ENCODE results near the gene COX8C. TPM values are rescaled to one million over a fixed set of nuclear protein-coding genes. Genes with fewer than 3 reads are reported as not detected.

The COX8C gene
- polyA plus RNA-seq, 1 donor from 2014 or later = not detected

GRCh38 chr14:93306812-93307211 is 40.2 kb upstream of the COX8C start:
- H4K20me1 ChIP-seq (ENCODE audit: insufficient read depth) = no peaks in the 10 kb centered on the region
- no peak overlapping the region for H3K4me3 ChIP-seq (ENCODE audit: low read length)
- no peaks in the 10 kb centered on the region for H3F3A ChIP-seq (ENCODE audit: insufficient read depth, low read length, poor library complexity, severe bottlenecking)
- no peaks in the 10 kb centered on the region for H3K36me3 ChIP-seq (ENCODE audit: insufficient read depth, low read length)
- no peak overlapping the region for H3K27ac ChIP-seq (ENCODE audit: low read length)
- no peak overlapping the region for H2AFZ ChIP-seq (ENCODE audit: low read depth, low read length)
- H3K9me2 ChIP-seq (ENCODE audit: insufficient read depth, low read length) = no peaks in the 10 kb centered on the region
- H3K79me2 ChIP-seq (replicated peaks; ENCODE audit: insufficient read depth, low read length) = peaks cover 5% of the 10 kb centered on the region
- H3K4me2 ChIP-seq (ENCODE audit: low read length) = no peak overlapping the region
- no peak for TF ChIP-seq TAF1 (IDR thresholded peaks at IDR 0.05; ENCODE audit: low read depth)
- TF ChIP-seq SMC3 (conservative IDR thresholded peaks at IDR 0.05; ENCODE audit: poor library complexity) = no peak
- no peak for TF ChIP-seq POLR2AphosphoS5 (IDR thresholded peaks at IDR 0.05)
- TF ChIP-seq, protein P1, sequence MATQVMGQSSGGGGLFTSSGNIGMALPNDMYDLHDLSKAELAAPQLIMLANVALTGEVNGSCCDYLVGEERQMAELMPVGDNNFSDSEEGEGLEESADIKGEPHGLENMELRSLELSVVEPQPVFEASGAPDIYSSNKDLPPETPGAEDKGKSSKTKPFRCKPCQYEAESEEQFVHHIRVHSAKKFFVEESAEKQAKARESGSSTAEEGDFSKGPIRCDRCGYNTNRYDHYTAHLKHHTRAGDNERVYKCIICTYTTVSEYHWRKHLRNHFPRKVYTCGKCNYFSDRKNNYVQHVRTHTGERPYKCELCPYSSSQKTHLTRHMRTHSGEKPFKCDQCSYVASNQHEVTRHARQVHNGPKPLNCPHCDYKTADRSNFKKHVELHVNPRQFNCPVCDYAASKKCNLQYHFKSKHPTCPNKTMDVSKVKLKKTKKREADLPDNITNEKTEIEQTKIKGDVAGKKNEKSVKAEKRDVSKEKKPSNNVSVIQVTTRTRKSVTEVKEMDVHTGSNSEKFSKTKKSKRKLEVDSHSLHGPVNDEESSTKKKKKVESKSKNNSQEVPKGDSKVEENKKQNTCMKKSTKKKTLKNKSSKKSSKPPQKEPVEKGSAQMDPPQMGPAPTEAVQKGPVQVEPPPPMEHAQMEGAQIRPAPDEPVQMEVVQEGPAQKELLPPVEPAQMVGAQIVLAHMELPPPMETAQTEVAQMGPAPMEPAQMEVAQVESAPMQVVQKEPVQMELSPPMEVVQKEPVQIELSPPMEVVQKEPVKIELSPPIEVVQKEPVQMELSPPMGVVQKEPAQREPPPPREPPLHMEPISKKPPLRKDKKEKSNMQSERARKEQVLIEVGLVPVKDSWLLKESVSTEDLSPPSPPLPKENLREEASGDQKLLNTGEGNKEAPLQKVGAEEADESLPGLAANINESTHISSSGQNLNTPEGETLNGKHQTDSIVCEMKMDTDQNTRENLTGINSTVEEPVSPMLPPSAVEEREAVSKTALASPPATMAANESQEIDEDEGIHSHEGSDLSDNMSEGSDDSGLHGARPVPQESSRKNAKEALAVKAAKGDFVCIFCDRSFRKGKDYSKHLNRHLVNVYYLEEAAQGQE (IDR thresholded peaks at IDR 0.05; ENCODE audit: borderline replicate concordance) = no peak
- H3K27me3 ChIP-seq (ENCODE audit: insufficient read depth, low read depth, low read length) = no peaks in the 10 kb centered on the region
- H3K9me3 ChIP-seq (ENCODE audit: low read length) = no peaks in the 10 kb centered on the region
- no peak overlapping the region for H3K9ac ChIP-seq (ENCODE audit: low read length)

DNA sequence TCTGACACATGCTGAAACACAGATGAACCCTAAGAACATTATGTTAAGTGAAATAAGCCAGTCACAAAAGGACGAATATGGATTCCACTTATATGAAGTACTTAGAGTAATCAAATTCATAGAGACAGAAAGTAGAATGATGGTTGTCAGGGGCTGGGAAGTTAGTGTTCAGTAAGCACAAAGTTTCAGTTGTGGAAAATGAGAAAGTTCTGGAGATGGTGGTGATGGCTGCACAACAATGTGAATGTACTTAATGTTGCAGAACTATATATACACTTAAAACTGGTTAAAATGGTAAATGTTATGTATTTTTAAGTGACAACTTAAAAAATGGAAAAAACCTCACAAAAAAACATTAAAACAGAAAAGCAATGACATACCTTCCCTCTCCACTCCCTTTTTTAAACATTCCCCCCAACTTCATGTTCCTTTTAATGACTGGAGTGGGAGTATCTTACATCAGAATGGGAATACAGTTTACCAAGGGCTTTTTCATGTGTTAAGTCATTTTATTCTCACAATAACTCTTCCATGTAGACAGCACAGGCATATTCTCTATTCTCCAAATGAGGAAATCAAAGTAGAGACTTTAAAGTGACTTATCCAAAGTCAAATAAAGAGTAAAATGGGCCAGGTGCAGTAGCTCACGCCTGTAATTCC is 38.2 kb upstream of the COX8C start:
- H4K20me1 ChIP-seq (ENCODE audit: insufficient read depth) = no peaks in the 10 kb centered on the region
- no peaks in the 10 kb centered on the region for H3K27me3 ChIP-seq (ENCODE audit: insufficient read depth, low read depth, low read length)
- no peak overlapping the region for H3K27ac ChIP-seq (ENCODE audit: low read length)
- H3K9me3 ChIP-seq (ENCODE audit: low read length) = no peaks in the 10 kb centered on the region
- H3K4me2 ChIP-seq (ENCODE audit: low read length) = no peak overlapping the region
- H3K4me3 ChIP-seq (ENCODE audit: low read length) = no peak overlapping the region
- no peak overlapping the region for H2AFZ ChIP-seq (ENCODE audit: low read depth, low read length)
- TF ChIP-seq POLR2AphosphoS5 (IDR thresholded peaks at IDR 0.05) (no peak), EP300 (conservative IDR thresholded peaks at IDR 0.05; ENCODE audit: poor library complexity, severe bottlenecking) (no peak), EZH2 (IDR thresholded peaks at IDR 0.05; ENCODE audit: borderline replicate concordance, insufficient read depth, low read length, poor library complexity, severe bottlenecking) (no peak), RAD21 (conservative IDR thresholded peaks at IDR 0.05) (no peak), MXI1 (conservative IDR thresholded peaks at IDR 0.05; ENCODE audit: poor library complexity, severe bottlenecking) (no peak), TAF1 (IDR thresholded peaks at IDR 0.05; ENCODE audit: low read depth) (no peak), CTCF (IDR thresholded peaks at IDR 0.05; ENCODE audit: poor library complexity, severe bottlenecking) (no peak), SMC3 (conservative IDR thresholded peaks at IDR 0.05; ENCODE audit: poor library complexity) (no peak)
- TF ChIP-seq, protein P1 (IDR thresholded peaks at IDR 0.05; ENCODE audit: borderline replicate concordance) = no peak
- no peak overlapping the region for H3K9ac ChIP-seq (ENCODE audit: low read length)
- H3K36me3 ChIP-seq (ENCODE audit: insufficient read depth, low read length) = no peaks in the 10 kb centered on the region
- H3K9me2 ChIP-seq (ENCODE audit: insufficient read depth, low read length) = no peaks in the 10 kb centered on the region
- H3F3A ChIP-seq (ENCODE audit: insufficient read depth, low read length, poor library complexity, severe bottlenecking) = no peaks in the 10 kb centered on the region
- peaks cover 5% of the 10 kb centered on the region for H3K79me2 ChIP-seq (replicated peaks; ENCODE audit: insufficient read depth, low read length)
